ENCODE results near the gene CHAD.

- TF ChIP-seq POLR2AphosphoS5 (IDR thresholded peaks at IDR 0.05; ENCODE audit: borderline replicate concordance, low read depth, low read length) (no peak), EZH2 (IDR thresholded peaks at IDR 0.05) (no peak), FOXP2 (optimal IDR thresholded peaks at IDR 0.05; ENCODE audit: control extremely low read depth, extremely low read length, insufficient read depth) (no peak)
Measured at GRCh38 chr17:50440172-50440837, 28.4 kb downstream of the CHAD start.
